Measurements from ENCODE around the gene AVL9. TPM values are rescaled to one million over a fixed set of nuclear protein-coding genes. Genes with fewer than 3 reads are reported as not detected.
"Not testable (repeated sequence)": the region's sequence is repeated elsewhere in the genome, so short reads cannot be mapped to it uniquely, and the experiment has no call there.

The AVL9 gene
- total and polyA plus RNA-seq, 9 of the 15 experiments (the other 6 are each of a cell fraction or from before 2014, with no cell fraction given): 6.4 to 66.2 (median 30.1) TPM

DNA sequence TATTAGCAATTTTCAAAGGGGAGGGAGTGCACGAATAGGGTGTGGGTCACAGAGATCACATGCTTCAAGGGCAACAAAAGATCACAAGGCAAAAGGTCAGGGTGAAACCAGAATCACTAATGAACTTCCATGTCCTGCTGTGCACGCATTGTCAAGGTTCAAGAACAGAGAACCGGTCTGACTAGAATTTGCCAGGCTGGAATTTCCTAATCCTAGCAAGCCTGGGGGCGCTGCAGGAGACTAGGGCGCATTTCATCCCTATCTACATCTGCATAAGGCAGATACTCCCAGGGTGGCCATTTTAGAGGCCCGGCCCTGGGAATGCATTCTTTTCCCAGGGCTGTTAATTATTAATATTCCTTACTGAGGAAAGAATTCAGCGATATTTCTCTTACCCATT is 108.8 kb downstream of the AVL9 start:
- CTCF ChIA-PET (ENCODE audit: low intra/inter-chr PET ratio); BruUV-seq (replicated peaks); H3K79me2 ChIP-seq (ENCODE audit: control insufficient read depth, insufficient read depth, low read length); H3K9me3 ChIP-seq (replicated peaks; ENCODE audit: control insufficient read depth, insufficient read depth, low read depth, low read length); H2AFZ ChIP-seq (ENCODE audit: low read depth, low read length); in situ Hi-C loops (cut with MboI); H3K4me3 ChIP-seq; intact Hi-C loops (cut with micrococcal nuclease); H3K9me1 ChIP-seq (ENCODE audit: control insufficient read depth, insufficient read depth, low read length); H3K27ac ChIP-seq (ENCODE audit: extremely low read depth, low read depth, low read length); H3K36me3 ChIP-seq (ENCODE audit: control insufficient read depth, insufficient read depth, low read length); H3K9ac ChIP-seq (ENCODE audit: insufficient read depth in 1 of 2, low read depth in 2 of 2, low read length in 2 of 2); DNase-seq (ENCODE audit: extremely low read depth in 1 of 4, low spot score in 3 of 4); H3K27me3 ChIP-seq (ENCODE audit: control insufficient read depth in 2 of 2, insufficient read depth in 2 of 2, low read length in 2 of 2); H3K4me1 ChIP-seq (replicated peaks in 1 of 2; ENCODE audit: control insufficient read depth in 2 of 2, insufficient read depth in 2 of 2, low read length in 2 of 2); FAIRE-seq; H4K20me1 ChIP-seq (replicated peaks; ENCODE audit: control insufficient read depth, insufficient read depth, low read length); H3K4me2 ChIP-seq (ENCODE audit: insufficient read depth, low read length); POLR2A ChIA-PET; ATAC-seq: not testable (repeated sequence)
- 69% methylated on average over 7 of the region's 7 CpGs for WGBS (ENCODE audit: insufficient coverage, low coverage, missing lambda C conversion rate)

DNA sequence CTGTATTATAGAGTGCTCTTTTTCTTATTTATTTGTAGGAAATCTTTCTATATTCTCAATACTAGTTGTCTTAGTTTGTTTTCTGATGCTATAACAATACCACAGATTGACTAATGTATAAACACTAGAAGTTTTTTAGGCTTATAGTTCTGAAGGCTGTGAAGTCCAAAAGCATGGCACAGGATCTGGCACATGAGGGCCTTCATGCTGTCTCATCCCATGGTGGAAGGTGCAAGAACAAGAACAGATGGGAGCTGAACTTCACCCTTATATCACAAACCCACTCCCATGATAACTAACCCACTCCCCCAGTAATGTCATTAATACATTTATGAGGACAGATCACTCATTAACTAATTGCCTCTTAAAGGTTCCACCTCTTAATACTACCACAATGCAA is 109.7 kb downstream of the AVL9 start:
- H3K79me2 ChIP-seq (ENCODE audit: control insufficient read depth, insufficient read depth, low read length): no peaks in the 10 kb centered on the region
- H3K4me2 ChIP-seq (ENCODE audit: insufficient read depth, low read length): no peak overlapping the region
- BruUV-seq (replicated peaks): no TSS peak
- H3K27me3 ChIP-seq (ENCODE audit: control insufficient read depth in 2 of 2, insufficient read depth in 2 of 2, low read length in 2 of 2): no peaks in the 10 kb centered on the region
- intact Hi-C loops (cut with micrococcal nuclease) (no loop called here), in situ Hi-C loops (cut with MboI) (no loop called here)
- H3K9ac ChIP-seq (ENCODE audit: insufficient read depth in 1 of 2, low read depth in 2 of 2, low read length in 2 of 2): no peak overlapping the region
- H3K36me3 ChIP-seq (ENCODE audit: control insufficient read depth, insufficient read depth, low read length): no peaks in the 10 kb centered on the region; the same call in 2 of the 3 replicates
- DNase-seq (ENCODE audit: extremely low read depth in 1 of 4, low spot score in 3 of 4) (no peak), ATAC-seq (no peak), FAIRE-seq (no peak)
- H3K27ac ChIP-seq (ENCODE audit: extremely low read depth, low read depth, low read length): no peak overlapping the region
- no peaks in the 10 kb centered on the region for H3K9me1 ChIP-seq (ENCODE audit: control insufficient read depth, insufficient read depth, low read length)
- H3K9me3 ChIP-seq (replicated peaks; ENCODE audit: control insufficient read depth, insufficient read depth, low read depth, low read length): no peaks in the 10 kb centered on the region
- H3K4me1 ChIP-seq (replicated peaks in 1 of 2; ENCODE audit: control insufficient read depth in 2 of 2, insufficient read depth in 2 of 2, low read length in 2 of 2): no peaks in the 10 kb centered on the region; a peak in 1 of 5 replicates
- no peak overlapping the region for H2AFZ ChIP-seq (ENCODE audit: low read depth, low read length)
- H3K4me3 ChIP-seq: no peak overlapping the region
- POLR2A ChIA-PET: no interaction called here
- CTCF ChIA-PET (ENCODE audit: low intra/inter-chr PET ratio): no interaction called here
- H4K20me1 ChIP-seq (replicated peaks; ENCODE audit: control insufficient read depth, insufficient read depth, low read length): no peaks in the 10 kb centered on the region
- TF ChIP-seq, protein P1, sequence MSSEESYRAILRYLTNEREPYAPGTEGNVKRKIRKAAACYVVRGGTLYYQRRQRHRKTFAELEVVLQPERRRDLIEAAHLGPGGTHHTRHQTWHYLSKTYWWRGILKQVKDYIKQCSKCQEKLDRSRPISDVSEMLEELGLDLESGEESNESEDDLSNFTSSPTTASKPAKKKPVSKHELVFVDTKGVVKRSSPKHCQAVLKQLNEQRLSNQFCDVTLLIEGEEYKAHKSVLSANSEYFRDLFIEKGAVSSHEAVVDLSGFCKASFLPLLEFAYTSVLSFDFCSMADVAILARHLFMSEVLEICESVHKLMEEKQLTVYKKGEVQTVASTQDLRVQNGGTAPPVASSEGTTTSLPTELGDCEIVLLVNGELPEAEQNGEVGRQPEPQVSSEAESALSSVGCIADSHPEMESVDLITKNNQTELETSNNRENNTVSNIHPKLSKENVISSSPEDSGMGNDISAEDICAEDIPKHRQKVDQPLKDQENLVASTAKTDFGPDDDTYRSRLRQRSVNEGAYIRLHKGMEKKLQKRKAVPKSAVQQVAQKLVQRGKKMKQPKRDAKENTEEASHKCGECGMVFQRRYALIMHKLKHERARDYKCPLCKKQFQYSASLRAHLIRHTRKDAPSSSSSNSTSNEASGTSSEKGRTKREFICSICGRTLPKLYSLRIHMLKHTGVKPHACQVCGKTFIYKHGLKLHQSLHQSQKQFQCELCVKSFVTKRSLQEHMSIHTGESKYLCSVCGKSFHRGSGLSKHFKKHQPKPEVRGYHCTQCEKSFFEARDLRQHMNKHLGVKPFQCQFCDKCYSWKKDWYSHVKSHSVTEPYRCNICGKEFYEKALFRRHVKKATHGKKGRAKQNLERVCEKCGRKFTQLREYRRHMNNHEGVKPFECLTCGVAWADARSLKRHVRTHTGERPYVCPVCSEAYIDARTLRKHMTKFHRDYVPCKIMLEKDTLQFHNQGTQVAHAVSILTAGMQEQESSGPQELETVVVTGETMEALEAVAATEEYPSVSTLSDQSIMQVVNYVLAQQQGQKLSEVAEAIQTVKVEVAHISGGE (CRISPR knock-in tag; IDR thresholded peaks at IDR 0.05): no peak
- TF ChIP-seq MAFK (IDR thresholded peaks at IDR 0.05; ENCODE audit: low read length): no peak
- TF ChIP-seq BRD9 (IDR thresholded peaks at IDR 0.05; ENCODE audit: low read depth, partially characterized antibody): no peak
- TF ChIP-seq RBM25 (IDR thresholded peaks at IDR 0.05; ENCODE audit: low read depth, low read length, severe bottlenecking): no peak
- TF ChIP-seq, protein P2, sequence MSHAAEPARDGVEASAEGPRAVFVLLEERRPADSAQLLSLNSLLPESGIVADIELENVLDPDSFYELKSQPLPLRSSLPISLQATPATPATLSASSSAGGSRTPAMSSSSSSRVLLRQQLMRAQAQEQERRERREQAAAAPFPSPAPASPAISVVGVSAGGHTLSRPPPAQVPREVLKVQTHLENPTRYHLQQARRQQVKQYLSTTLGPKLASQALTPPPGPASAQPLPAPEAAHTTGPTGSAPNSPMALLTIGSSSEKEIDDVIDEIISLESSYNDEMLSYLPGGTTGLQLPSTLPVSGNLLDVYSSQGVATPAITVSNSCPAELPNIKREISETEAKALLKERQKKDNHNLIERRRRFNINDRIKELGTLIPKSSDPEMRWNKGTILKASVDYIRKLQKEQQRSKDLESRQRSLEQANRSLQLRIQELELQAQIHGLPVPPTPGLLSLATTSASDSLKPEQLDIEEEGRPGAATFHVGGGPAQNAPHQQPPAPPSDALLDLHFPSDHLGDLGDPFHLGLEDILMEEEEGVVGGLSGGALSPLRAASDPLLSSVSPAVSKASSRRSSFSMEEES (CRISPR knock-in tag; IDR thresholded peaks at IDR 0.05): no peak
- no peak for TF ChIP-seq HEY1 (CRISPR knock-in tag; IDR thresholded peaks at IDR 0.05; ENCODE audit: borderline replicate concordance)
- TF ChIP-seq, protein P3, sequence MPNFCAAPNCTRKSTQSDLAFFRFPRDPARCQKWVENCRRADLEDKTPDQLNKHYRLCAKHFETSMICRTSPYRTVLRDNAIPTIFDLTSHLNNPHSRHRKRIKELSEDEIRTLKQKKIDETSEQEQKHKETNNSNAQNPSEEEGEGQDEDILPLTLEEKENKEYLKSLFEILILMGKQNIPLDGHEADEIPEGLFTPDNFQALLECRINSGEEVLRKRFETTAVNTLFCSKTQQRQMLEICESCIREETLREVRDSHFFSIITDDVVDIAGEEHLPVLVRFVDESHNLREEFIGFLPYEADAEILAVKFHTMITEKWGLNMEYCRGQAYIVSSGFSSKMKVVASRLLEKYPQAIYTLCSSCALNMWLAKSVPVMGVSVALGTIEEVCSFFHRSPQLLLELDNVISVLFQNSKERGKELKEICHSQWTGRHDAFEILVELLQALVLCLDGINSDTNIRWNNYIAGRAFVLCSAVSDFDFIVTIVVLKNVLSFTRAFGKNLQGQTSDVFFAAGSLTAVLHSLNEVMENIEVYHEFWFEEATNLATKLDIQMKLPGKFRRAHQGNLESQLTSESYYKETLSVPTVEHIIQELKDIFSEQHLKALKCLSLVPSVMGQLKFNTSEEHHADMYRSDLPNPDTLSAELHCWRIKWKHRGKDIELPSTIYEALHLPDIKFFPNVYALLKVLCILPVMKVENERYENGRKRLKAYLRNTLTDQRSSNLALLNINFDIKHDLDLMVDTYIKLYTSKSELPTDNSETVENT (CRISPR knock-in tag; IDR thresholded peaks at IDR 0.05): no peak

All from K562 (cell line).